Hepatocyte (in vitro differentiated cells): ENCODE results near the gene PEX1. TPM values are rescaled to one million over a fixed set of nuclear protein-coding genes. Genes with fewer than 3 reads are reported as not detected.
"Not testable (repeated sequence)": the region's sequence is repeated elsewhere in the genome, so short reads cannot be mapped to it uniquely, and the experiment has no call there.

Experiments
- DNase-seq: peaks from one replicate; pipeline ENCODE4 v3.0.0-alpha.2; 2016; ENCODE audit warnings: low spot score
- H2AFZ ChIP-seq: fragments of 200-600 bp; sonication (generic); 2 replicates; pipeline ENCODE4 v1.6.0; 2016; ENCODE audit warnings: antibody characterized with exemption, mild to moderate bottlenecking
- H3K27ac ChIP-seq: fragments of 200-600 bp; sonication (generic); 2 replicates; pipeline ENCODE4 v1.5.1; 2016; ENCODE audit warnings: mild to moderate bottlenecking
- H3K27me3 ChIP-seq: fragments of 200-600 bp; sonication (generic); 2 replicates; pipeline ENCODE4 v1.6.1; 2016
- H3K36me3 ChIP-seq: fragments of 200-600 bp; sonication (generic); replicated peaks from 2 replicates; pipeline ENCODE4 v1.5.1; 2016; ENCODE audit warnings: low read depth; ENCODE audit not compliant: insufficient read depth
- H3K4me1 ChIP-seq: fragments of 200-600 bp; sonication (generic); 2 replicates; pipeline ENCODE4 v1.5.1; 2016; ENCODE audit warnings: mild to moderate bottlenecking, moderate library complexity; ENCODE audit not compliant: insufficient read depth
- H3K4me2 ChIP-seq: fragments of 200-600 bp; sonication (generic); 2 replicates; pipeline ENCODE4 v1.6.0; 2016
- H3K4me3 ChIP-seq: fragments of 200-600 bp; sonication (generic); 2 replicates; pipeline ENCODE4 v1.5.1; 2016; ENCODE audit warnings: mild to moderate bottlenecking
- H3K79me2 ChIP-seq: fragments of 200-600 bp; sonication (generic); 2 replicates; pipeline ENCODE4 v1.6.0; 2017; ENCODE audit warnings: mild to moderate bottlenecking
- H3K9me2 ChIP-seq: fragments of 200-600 bp; sonication (generic); replicated peaks from 2 replicates; pipeline ENCODE4 v1.6.0; 2017; ENCODE audit warnings: mild to moderate bottlenecking; ENCODE audit not compliant: insufficient read depth
- H3K9me3 ChIP-seq: fragments of 200-600 bp; sonication (generic); 2 replicates; pipeline ENCODE4 v1.5.1; 2016; ENCODE audit warnings: low read depth, mild to moderate bottlenecking
- H4K20me1 ChIP-seq: fragments of 200-600 bp; sonication (generic); 2 replicates; pipeline ENCODE4 v1.6.0; 2016; ENCODE audit warnings: mild to moderate bottlenecking; ENCODE audit not compliant: insufficient read depth, poor library complexity, severe bottlenecking
- EZH2 ChIP-seq: fragments of 200-600 bp; sonication (generic); IDR thresholded peaks from 2 replicates; pipeline ENCODE4 v1.6.1; 2016; ENCODE audit warnings: antibody characterized with exemption, mild to moderate bottlenecking, borderline replicate concordance
- EZH2phosphoT487 ChIP-seq: fragments of 200-600 bp; sonication (generic); IDR thresholded peaks from one replicate; pipeline ENCODE4 v1.6.1; 2018; ENCODE audit warnings: antibody characterized with exemption, mild to moderate bottlenecking, low read depth, moderate library complexity; ENCODE audit not compliant: unreplicated experiment, severe bottlenecking
- WGBS: methylation state at CpG from one replicate; pipeline ENCODE4 v1.1.6; 2016; ENCODE audit warnings: low lambda C conversion rate; ENCODE audit errors: missing lambda C conversion rate; 5-methylcytosine and 5-hydroxymethylcytosine counted together
- polyA plus RNA-seq: library from polyadenylated mRNA; unstranded; fragments of >200 nt; fragmentation: Nextera tagmentation; extraction: Ambion mirVana; gene quantifications from 2 replicates; pipeline ENCODE4 v1.2.1, GENCODE V29; 2016
- total RNA-seq: library from RNA; depleted of rRNA; stranded (reverse); fragments of >200 nt; gene quantifications from 2 replicates; pipeline ENCODE4 v1.2.3, GENCODE V29; 2014
- TF ChIP-seq, protein P1 (sequence below): fragments of 200-600 bp; sonication (generic); IDR thresholded peaks from 2 replicates; pipeline ENCODE4 v1.5.1; 2016; ENCODE audit warnings: antibody characterized with exemption, mild to moderate bottlenecking; ENCODE audit not compliant: poor library complexity

PEX1 gene
- total and polyA plus RNA-seq, 2 experiments from 2014 or later = 10.6 to 23.2 TPM

- 81% methylated on average over 10 of the region's 10 CpGs for WGBS
- not testable (repeated sequence) for H3K9me3 ChIP-seq, H4K20me1 ChIP-seq, H3K9me2 ChIP-seq, DNase-seq, H3K4me3 ChIP-seq, H3K36me3 ChIP-seq, H3K27me3 ChIP-seq, H3K4me2 ChIP-seq, H2AFZ ChIP-seq, H3K79me2 ChIP-seq, H3K4me1 ChIP-seq
- H3K27ac ChIP-seq = peak overlapping the region; percentile 23
Measured at GRCh38 chr7:92473989-92474388, 54.3 kb downstream of the PEX1 start.

DNA sequence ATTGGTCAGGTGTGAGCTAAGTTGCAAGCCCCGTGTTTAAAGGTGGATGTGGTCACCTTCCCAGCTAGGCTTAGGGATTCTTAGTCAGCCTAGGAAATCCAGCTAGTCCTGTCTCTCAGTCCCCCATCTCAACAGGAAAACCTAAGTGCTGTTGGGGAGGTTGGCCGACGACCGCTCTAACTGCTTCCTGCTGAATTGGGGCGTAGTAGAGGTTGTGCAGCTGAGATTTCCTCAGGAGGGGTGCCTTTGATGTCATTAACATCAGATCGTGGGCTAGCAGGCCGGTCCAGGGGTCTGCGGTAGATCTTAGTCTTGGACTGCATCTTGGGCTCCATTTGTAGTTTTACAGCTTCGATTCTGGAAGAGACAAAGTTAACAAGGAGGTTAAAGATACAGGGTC lies 59.7 kb downstream of the PEX1 start:
- not testable (repeated sequence) for H3K27me3 ChIP-seq, DNase-seq, H4K20me1 ChIP-seq, H2AFZ ChIP-seq, H3K27ac ChIP-seq, H3K4me3 ChIP-seq, H3K9me2 ChIP-seq, H3K36me3 ChIP-seq, H3K79me2 ChIP-seq, H3K4me2 ChIP-seq, H3K9me3 ChIP-seq, H3K4me1 ChIP-seq
- 99% methylated on average over 9 of the region's 9 CpGs for WGBS

DNA sequence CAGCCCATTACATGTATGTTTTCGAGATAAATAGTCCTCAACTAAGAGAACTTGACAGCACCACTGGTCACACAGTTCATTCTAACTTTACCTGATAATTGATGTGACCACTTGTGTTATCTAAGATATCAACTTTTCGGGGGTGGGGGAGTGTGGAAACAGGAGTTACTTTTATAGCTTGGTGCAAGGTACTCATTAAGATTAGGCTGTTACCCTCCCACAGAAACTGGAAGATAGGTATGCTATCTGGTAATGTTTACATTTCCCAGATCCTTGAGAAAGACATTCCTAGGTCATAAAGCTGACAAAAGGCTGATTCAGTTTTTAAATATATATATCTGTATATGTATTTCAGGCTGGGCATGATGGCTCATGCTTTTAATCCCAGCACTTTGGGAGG lies 61.6 kb downstream of the PEX1 start:
- no peaks in the 10 kb centered on the region for H3K79me2 ChIP-seq
- H3K27ac ChIP-seq = peak overlapping the region; percentile 22
- H2AFZ ChIP-seq = no peak overlapping the region
- H4K20me1 ChIP-seq = no peaks in the 10 kb centered on the region
- H3K36me3 ChIP-seq = no peaks in the 10 kb centered on the region
- H3K9me2 ChIP-seq = no peaks in the 10 kb centered on the region
- no peak for TF ChIP-seq EZH2
- TF ChIP-seq, protein P1, sequence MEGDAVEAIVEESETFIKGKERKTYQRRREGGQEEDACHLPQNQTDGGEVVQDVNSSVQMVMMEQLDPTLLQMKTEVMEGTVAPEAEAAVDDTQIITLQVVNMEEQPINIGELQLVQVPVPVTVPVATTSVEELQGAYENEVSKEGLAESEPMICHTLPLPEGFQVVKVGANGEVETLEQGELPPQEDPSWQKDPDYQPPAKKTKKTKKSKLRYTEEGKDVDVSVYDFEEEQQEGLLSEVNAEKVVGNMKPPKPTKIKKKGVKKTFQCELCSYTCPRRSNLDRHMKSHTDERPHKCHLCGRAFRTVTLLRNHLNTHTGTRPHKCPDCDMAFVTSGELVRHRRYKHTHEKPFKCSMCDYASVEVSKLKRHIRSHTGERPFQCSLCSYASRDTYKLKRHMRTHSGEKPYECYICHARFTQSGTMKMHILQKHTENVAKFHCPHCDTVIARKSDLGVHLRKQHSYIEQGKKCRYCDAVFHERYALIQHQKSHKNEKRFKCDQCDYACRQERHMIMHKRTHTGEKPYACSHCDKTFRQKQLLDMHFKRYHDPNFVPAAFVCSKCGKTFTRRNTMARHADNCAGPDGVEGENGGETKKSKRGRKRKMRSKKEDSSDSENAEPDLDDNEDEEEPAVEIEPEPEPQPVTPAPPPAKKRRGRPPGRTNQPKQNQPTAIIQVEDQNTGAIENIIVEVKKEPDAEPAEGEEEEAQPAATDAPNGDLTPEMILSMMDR = no peak
- no peak for TF ChIP-seq EZH2phosphoT487
- DNase-seq = peak; percentile 23
- no peaks in the 10 kb centered on the region for H3K4me1 ChIP-seq
- H3K4me2 ChIP-seq = no peak overlapping the region
- 50% methylated on average over 2 of the region's 2 CpGs for WGBS
- H3K9me3 ChIP-seq = no peaks in the 10 kb centered on the region
- no peak overlapping the region for H3K4me3 ChIP-seq
- no peaks in the 10 kb centered on the region for H3K27me3 ChIP-seq

GRCh38 chr7:92464515-92464914 lies 63.8 kb downstream of the PEX1 start:
- Histone ChIP-seq H3K36me3 (no peaks in the 10 kb centered on the region), H2AFZ (no peak overlapping the region), H3K9me2 (no peaks in the 10 kb centered on the region), H3K4me1 (no peaks in the 10 kb centered on the region), H3K27me3 (no peaks in the 10 kb centered on the region), H3K9me3 (no peaks in the 10 kb centered on the region), H3K4me3 (no peak overlapping the region), H4K20me1 (no peaks in the 10 kb centered on the region), H3K27ac (no peak overlapping the region), H3K79me2 (no peaks in the 10 kb centered on the region), H3K4me2 (no peak overlapping the region)
- WGBS = 74% methylated on average over 3 of the region's 3 CpGs
- TF ChIP-seq EZH2 (no peak), EZH2phosphoT487 (no peak)
- TF ChIP-seq, protein P1 = no peak
- DNase-seq = no peak

DNA sequence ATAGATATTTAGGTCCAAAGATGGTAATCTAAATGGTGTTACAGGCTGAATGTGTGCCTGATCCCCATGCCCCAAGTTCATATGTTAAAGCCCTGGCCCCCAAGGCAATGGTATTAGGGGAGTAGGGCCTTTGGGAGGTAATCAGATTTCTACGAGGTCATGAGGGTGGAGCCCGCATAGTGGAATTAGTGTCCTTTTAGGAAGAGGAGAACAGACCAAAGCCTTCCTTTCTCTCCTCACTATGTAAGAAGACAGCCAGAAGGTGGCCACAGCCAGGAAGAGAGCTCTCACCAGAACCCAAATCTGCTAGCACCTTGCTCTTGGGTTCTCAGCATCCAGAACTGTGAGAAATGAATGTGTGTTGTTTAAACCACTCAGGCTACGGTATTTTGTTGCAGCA lies 65.8 kb downstream of the PEX1 start:
- H3K9me3 ChIP-seq = no peaks in the 10 kb centered on the region
- H4K20me1 ChIP-seq = no peaks in the 10 kb centered on the region
- no peak overlapping the region for H3K4me3 ChIP-seq
- H3K4me2 ChIP-seq = no peak overlapping the region
- H2AFZ ChIP-seq = no peak overlapping the region
- no peak for TF ChIP-seq EZH2
- TF ChIP-seq, protein P1 = no peak
- WGBS = 92% methylated on average over 3 of the region's 3 CpGs
- no peaks in the 10 kb centered on the region for H3K36me3 ChIP-seq
- H3K27me3 ChIP-seq = no peaks in the 10 kb centered on the region
- H3K9me2 ChIP-seq = no peaks in the 10 kb centered on the region
- H3K79me2 ChIP-seq = no peaks in the 10 kb centered on the region
- no peaks in the 10 kb centered on the region for H3K4me1 ChIP-seq
- no peak for DNase-seq
- no peak overlapping the region for H3K27ac ChIP-seq
